Liver (tissue), 9 donors: ENCODE measurements around the gene FBXO7. TPM values are rescaled to one million over a fixed set of nuclear protein-coding genes. Genes with fewer than 3 reads are reported as not detected.

Experiments
- DNase-seq: peaks from one replicate; pipeline ENCODE4 v3.0.0-alpha.2; 2017; ENCODE audit warnings: low spot score
- H3K27ac ChIP-seq, 2 donors: one replicate each; pipeline ENCODE4 v1.7.0; 2013; ENCODE audit warnings: inconsistent platforms in 2 of 2, low read length in 2 of 2, control low read depth in 1 of 2, low read depth in 1 of 2, mild to moderate bottlenecking in 1 of 2
- H3K27me3 ChIP-seq, 4 donors: one replicate each; pipeline versions ENCODE4 v1.6.1 to v1.7.0; 2013; ENCODE audit warnings: low read length in 3 of 4, inconsistent platforms in 1 of 4, mild to moderate bottlenecking in 1 of 4, moderate library complexity in 1 of 4; ENCODE audit not compliant: control insufficient read depth in 4 of 4, insufficient read depth in 4 of 4
- H3K36me3 ChIP-seq, 4 donors: one replicate each; pipeline versions ENCODE4 v1.6.1 to v1.7.0; 2013; ENCODE audit warnings: low read length in 3 of 4, mild to moderate bottlenecking in 3 of 4, low read depth in 1 of 4, moderate library complexity in 1 of 4; ENCODE audit not compliant: control insufficient read depth in 4 of 4, insufficient read depth in 3 of 4
- H3K4me1 ChIP-seq, 4 donors: one replicate each; pipeline versions ENCODE4 v1.6.1 to v1.7.0; 2013; ENCODE audit warnings: low read length in 3 of 4, mild to moderate bottlenecking in 3 of 4, moderate library complexity in 1 of 4; ENCODE audit not compliant: control insufficient read depth in 4 of 4, insufficient read depth in 4 of 4
- H3K4me3 ChIP-seq, 3 donors: one replicate each; pipeline versions ENCODE4 v1.6.1 to v1.7.0; 2013; ENCODE audit warnings: low read length in 3 of 3, control low read depth in 1 of 3, low read depth in 1 of 3, mild to moderate bottlenecking in 1 of 3
- H3K9ac ChIP-seq, 2 donors: one replicate each; pipeline ENCODE4 v1.7.0; 2013; ENCODE audit warnings: low read length in 2 of 2, mild to moderate bottlenecking in 2 of 2, moderate library complexity in 2 of 2, control low read depth in 1 of 2, low read depth in 1 of 2
- H3K9me3 ChIP-seq, 4 donors: one replicate each; pipeline versions ENCODE4 v1.6.1 to v1.7.0; 2013; ENCODE audit warnings: low read length in 3 of 4; ENCODE audit not compliant: control insufficient read depth in 4 of 4
- ATF3 ChIP-seq: IDR thresholded peaks from 2 replicates; pipeline ENCODE4 v1.6.1; 2016; ENCODE audit warnings: antibody characterized with exemption
- EGR1 ChIP-seq, 2 donors: IDR thresholded peaks; 2 replicates each; pipeline ENCODE4 v1.6.1; 2016 to 2018; ENCODE audit warnings: antibody characterized with exemption in 2 of 2, low read depth in 2 of 2
- FOXA1 ChIP-seq: IDR thresholded peaks from 2 replicates; pipeline ENCODE4 v1.6.1; 2016; ENCODE audit warnings: antibody characterized with exemption
- FOXA2 ChIP-seq: IDR thresholded peaks from 2 replicates; pipeline ENCODE4 v1.6.1; 2016; ENCODE audit warnings: antibody characterized with exemption
- GABPA ChIP-seq, 2 donors: IDR thresholded peaks in 1 of 2; conservative IDR thresholded peaks in 1 of 2; 2 replicates each; pipeline ENCODE4 v1.6.1; 2016; ENCODE audit warnings: antibody characterized with exemption in 2 of 2, mild to moderate bottlenecking in 1 of 2, moderate library complexity in 1 of 2
- HNF4A ChIP-seq, 2 donors: conservative IDR thresholded peaks; 2 replicates each; pipeline ENCODE4 v1.6.1; 2016; ENCODE audit warnings: antibody characterized with exemption in 2 of 2, mild to moderate bottlenecking in 2 of 2
- HNF4G ChIP-seq: IDR thresholded peaks from 2 replicates; pipeline ENCODE4 v1.6.1; 2016; ENCODE audit warnings: antibody characterized with exemption
- JUND ChIP-seq, 2 donors: IDR thresholded peaks; 2 replicates each; pipeline ENCODE4 v1.6.1; 2016; ENCODE audit warnings: antibody characterized with exemption in 2 of 2
- NR2F2 ChIP-seq: IDR thresholded peaks from 2 replicates; pipeline ENCODE4 v1.6.1; 2016; ENCODE audit warnings: antibody characterized with exemption
- RAD21 ChIP-seq, 2 donors: IDR thresholded peaks; 2 replicates each; pipeline ENCODE4 v1.6.1; 2016; ENCODE audit warnings: antibody characterized with exemption in 2 of 2, mild to moderate bottlenecking in 2 of 2
- REST ChIP-seq: IDR thresholded peaks from 2 replicates; pipeline ENCODE4 v1.6.1; 2016; ENCODE audit warnings: antibody characterized with exemption, mild to moderate bottlenecking
- SP1 ChIP-seq: IDR thresholded peaks from 2 replicates; pipeline ENCODE4 v1.6.1; 2018; ENCODE audit warnings: antibody characterized with exemption, mild to moderate bottlenecking
- YY1 ChIP-seq: IDR thresholded peaks from 2 replicates; pipeline ENCODE4 v1.6.1; 2016; ENCODE audit warnings: antibody characterized with exemption, mild to moderate bottlenecking
- WGBS: extraction: QIAGEN DNeasy Blood & Tissue Kit; methylation state at CpG from one replicate; pipeline ENCODE4 v1.1.7; 2013; 5-methylcytosine and 5-hydroxymethylcytosine counted together
- polyA plus RNA-seq, 2 donors: library from polyadenylated mRNA; stranded (reverse) in 1 of 2; unstranded in 1 of 2; fragments of 200-250 nt in 1 of 2; fragments of >200 nt in 1 of 2; fragmentation: Nextera tagmentation in 1 of 2; extraction: Ambion mirVana in 1 of 2; gene quantifications; one replicate each; pipeline versions ENCODE4 v1.2.1 to v1.2.3, GENCODE V29; 2013 to 2015
- total RNA-seq, 2 donors: library from RNA; depleted of rRNA; stranded (reverse); fragments of >200 nt; gene quantifications; one replicate each; pipeline ENCODE4 v1.2.3, GENCODE V29; 2014
- TF ChIP-seq, protein P1 (sequence below): fragments of 150-350 bp; IDR thresholded peaks from 2 replicates; pipeline ENCODE4 v1.5.1; 2017; ENCODE audit warnings: improper control_type of control experiment, low read depth, low read length; ENCODE audit not compliant: missing input control
- TF ChIP-seq, protein P2 (sequence below): IDR thresholded peaks from 2 replicates; pipeline ENCODE4 v1.6.1; 2016; ENCODE audit warnings: antibody characterized with exemption
- donor health status: healthy.
- donor health status: healthy.
- donor health status: healthy.
- donor health status: healthy.
- donor health status: healthy.

FBXO7 gene
- total and polyA plus RNA-seq, 4 donors, result 37.9 to 179 (median 50.8) TPM

GRCh38 chr22:32480238-32480637 is 5.6 kb downstream of the FBXO7 start (continued):
- TF ChIP-seq JUND (IDR thresholded peaks at IDR 0.05), result no peak
- TF ChIP-seq HNF4G, result no peak
- TF ChIP-seq RAD21 (IDR thresholded peaks at IDR 0.05), result no peak
- no peak for TF ChIP-seq YY1
- no peak for TF ChIP-seq HNF4A (conservative IDR thresholded peaks at IDR 0.05)

DNA sequence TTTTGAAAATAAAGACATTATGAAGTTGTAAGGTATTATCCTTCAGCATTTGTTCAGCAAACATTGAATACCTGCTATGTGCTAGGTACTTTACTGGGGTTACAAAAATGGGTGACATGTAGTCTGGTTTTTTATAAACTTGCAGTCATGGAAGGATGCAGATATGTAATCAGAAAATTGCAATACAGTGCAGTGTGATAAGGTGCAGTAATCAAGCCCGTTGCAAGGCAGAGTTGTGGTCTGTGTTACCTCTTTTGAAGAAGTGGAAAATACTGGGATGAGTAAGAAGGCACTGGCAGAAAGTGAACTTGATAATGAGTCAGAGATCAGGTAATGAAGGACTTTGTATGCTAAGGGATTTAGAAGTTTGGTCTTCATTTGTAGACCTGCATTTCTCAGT is 8.1 kb downstream of the FBXO7 start:
- Histone ChIP-seq H3K9ac (no peak overlapping the region), H3K4me1 (peaks cover 12 to 29% (median 18%) of the 10 kb centered on the region in 4 donors), H3K27ac (no peak overlapping the region), H3K27me3 (no peaks in the 10 kb centered on the region), H3K36me3 (peaks cover 5 to 40% (median 21%) of the 10 kb centered on the region in 4 donors), H3K9me3 (no peaks in the 10 kb centered on the region), H3K4me3 (no peak overlapping the region)
- DNase-seq, result no peak
- 74% methylated on average over 1 of the region's 1 CpG for WGBS
- TF ChIP-seq HNF4G (no peak), YY1 (no peak), FOXA1 (no peak), ATF3 (no peak), GABPA (IDR thresholded peaks at IDR 0.05 in 1 of 2, conservative IDR thresholded peaks at IDR 0.05 in 1 of 2) (no peak), HNF4A (conservative IDR thresholded peaks at IDR 0.05) (no peak), FOXA2 (no peak), REST (no peak), EGR1 (IDR thresholded peaks at IDR 0.05; ENCODE audit: low read depth in 2 of 2) (no peak), SP1 (no peak), NR2F2 (no peak)
- TF ChIP-seq, protein P1, sequence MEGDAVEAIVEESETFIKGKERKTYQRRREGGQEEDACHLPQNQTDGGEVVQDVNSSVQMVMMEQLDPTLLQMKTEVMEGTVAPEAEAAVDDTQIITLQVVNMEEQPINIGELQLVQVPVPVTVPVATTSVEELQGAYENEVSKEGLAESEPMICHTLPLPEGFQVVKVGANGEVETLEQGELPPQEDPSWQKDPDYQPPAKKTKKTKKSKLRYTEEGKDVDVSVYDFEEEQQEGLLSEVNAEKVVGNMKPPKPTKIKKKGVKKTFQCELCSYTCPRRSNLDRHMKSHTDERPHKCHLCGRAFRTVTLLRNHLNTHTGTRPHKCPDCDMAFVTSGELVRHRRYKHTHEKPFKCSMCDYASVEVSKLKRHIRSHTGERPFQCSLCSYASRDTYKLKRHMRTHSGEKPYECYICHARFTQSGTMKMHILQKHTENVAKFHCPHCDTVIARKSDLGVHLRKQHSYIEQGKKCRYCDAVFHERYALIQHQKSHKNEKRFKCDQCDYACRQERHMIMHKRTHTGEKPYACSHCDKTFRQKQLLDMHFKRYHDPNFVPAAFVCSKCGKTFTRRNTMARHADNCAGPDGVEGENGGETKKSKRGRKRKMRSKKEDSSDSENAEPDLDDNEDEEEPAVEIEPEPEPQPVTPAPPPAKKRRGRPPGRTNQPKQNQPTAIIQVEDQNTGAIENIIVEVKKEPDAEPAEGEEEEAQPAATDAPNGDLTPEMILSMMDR, result no peak
- TF ChIP-seq, protein P2, sequence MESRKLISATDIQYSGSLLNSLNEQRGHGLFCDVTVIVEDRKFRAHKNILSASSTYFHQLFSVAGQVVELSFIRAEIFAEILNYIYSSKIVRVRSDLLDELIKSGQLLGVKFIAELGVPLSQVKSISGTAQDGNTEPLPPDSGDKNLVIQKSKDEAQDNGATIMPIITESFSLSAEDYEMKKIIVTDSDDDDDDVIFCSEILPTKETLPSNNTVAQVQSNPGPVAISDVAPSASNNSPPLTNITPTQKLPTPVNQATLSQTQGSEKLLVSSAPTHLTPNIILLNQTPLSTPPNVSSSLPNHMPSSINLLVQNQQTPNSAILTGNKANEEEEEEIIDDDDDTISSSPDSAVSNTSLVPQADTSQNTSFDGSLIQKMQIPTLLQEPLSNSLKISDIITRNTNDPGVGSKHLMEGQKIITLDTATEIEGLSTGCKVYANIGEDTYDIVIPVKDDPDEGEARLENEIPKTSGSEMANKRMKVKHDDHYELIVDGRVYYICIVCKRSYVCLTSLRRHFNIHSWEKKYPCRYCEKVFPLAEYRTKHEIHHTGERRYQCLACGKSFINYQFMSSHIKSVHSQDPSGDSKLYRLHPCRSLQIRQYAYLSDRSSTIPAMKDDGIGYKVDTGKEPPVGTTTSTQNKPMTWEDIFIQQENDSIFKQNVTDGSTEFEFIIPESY, result no peak
